ENCODE results near the gene TCL1B.

TCL1B gene

GRCh38 chr14:95667249-95667693 is 19.0 kb upstream of the TCL1B start:
- no peak for DNase-seq

GRCh38 chr14:95668235-95668772 is 17.9 kb upstream of the TCL1B start:
- DNase-seq = no peak

DNA sequence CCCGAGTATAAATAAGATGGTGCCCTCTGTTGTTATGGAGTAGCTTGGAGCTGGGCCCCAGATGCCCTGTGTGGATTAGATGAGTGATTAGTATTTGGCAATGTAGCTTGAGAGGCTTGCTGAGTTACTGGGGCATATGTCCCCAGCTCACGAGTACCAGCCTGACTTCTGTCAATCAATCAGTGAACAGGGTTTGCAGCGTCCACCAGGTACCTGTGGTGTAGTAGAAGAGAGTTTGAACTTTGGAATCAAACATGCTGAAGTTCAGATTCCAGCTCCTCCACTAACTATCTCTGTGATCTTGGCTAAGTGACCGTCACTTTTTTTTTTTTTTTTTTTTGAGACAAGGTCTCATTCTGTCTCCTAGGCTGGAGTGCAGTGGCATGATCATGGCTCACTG is 11.6 kb upstream of the TCL1B start:
- no peak for DNase-seq

- no peak for DNase-seq
These were observed 10.7 kb upstream of the TCL1B start for GRCh38 chr14:95675486-95675885.

- DNase-seq = no peak
These were observed 8.9 kb upstream of the TCL1B start for GRCh38 chr14:95677179-95677835.

GRCh38 chr14:95679148-95679815 is 6.9 kb upstream of the TCL1B start:
- no peak for DNase-seq

GRCh38 chr14:95679998-95680735 is 6.1 kb upstream of the TCL1B start:
- no peak for DNase-seq

- DNase-seq = no peak
These were observed 5.1 kb upstream of the TCL1B start for GRCh38 chr14:95681153-95681552.

DNA sequence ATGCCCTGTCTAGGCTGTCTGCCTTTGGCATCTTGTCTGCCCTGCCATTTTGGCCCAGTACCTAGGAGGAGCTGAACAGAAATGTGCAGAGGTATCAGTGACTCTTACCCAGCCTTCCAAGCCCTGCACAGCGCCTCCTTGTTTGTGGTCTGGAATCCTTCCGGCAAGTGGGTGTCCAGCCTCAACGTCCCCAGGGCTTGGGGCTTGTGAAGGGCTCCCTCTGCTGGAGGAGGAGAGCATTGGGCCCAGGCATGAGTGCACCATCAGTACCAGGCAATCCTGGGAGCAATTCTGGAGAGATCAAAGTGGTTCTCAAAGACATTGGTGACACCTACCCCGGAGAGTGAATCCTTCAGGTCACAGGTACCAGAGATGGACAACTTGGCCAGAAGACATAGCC is 2.4 kb upstream of the TCL1B start:
- DNase-seq = no peak

DNA sequence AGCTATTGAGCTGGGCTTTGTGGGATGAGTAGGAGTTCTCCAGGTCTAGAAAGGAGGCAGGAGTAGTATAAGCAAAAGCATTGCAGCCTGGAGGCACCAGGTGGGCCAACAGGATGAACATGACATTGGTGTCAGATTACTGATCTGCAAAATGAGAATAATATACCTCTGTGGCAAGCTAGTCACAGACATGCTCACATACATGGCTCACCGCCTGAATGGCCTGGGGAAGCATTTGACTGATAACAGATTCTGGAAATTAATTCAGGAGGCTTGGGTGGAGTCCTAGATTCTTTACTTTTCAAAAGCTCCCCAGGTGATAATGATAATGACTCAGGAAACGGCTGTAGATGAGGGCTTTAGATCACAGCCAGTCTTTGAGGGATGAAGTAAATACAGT is 709 bp downstream of the TCL1B start:
- DNase-seq = no peak

GRCh38 chr14:95689441-95689840 is 3.2 kb downstream of the TCL1B start:
- no peak for DNase-seq

GRCh38 chr14:95690815-95691214 is 4.6 kb downstream of the TCL1B start:
- DNase-seq = no peak

GRCh38 chr14:95691591-95691990 is 5.4 kb downstream of the TCL1B start:
- no peak for DNase-seq

GRCh38 chr14:95692109-95692508 is 5.9 kb downstream of the TCL1B start:
- DNase-seq = no peak

- DNase-seq = no peak
These were observed 8.8 kb downstream of the TCL1B start for GRCh38 chr14:95695051-95695450.

- peak; percentile 26 for DNase-seq
These were observed 9.7 kb downstream of the TCL1B start for GRCh38 chr14:95695913-95696312.

DNA sequence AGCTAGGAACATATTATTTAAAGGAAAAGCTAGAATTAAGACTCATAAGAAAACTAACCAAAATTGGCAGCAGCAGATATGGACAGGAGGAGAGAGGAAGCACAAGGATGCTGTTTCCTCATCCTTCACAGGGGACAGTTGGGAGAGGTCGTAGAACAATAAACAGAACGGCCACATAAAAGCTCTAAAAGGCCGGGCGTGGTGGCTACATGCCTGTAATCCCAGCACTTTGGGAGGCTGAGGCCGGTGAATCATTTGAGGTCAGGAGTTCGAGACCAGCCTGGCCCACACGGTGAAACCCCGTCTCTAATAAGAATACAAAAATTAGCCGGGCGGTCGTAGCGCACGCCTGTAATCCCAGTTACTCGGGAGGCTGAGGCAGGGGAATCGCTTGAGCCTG is 10.5 kb downstream of the TCL1B start:
- DNase-seq = no peak

DNA sequence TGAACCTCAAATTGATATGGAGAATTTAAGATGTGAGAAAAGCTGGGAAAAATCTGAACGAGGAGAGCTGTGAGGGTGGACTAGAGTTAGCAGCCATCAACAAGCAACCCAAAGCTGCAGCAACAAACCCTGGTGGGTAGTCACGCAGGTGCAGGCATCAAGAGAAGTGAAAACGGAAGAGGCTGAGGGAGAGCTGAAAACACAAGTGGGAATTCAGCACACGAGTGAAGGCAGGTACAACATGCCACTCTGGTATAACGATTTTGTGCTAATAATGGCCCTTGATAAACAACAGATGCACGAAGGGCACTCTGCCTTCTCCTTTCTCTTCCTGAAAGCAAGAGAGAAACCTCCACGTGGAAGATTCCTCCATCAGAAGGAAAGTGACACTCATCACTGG is 11.5 kb downstream of the TCL1B start:
- DNase-seq = peak; percentile 31

DNA sequence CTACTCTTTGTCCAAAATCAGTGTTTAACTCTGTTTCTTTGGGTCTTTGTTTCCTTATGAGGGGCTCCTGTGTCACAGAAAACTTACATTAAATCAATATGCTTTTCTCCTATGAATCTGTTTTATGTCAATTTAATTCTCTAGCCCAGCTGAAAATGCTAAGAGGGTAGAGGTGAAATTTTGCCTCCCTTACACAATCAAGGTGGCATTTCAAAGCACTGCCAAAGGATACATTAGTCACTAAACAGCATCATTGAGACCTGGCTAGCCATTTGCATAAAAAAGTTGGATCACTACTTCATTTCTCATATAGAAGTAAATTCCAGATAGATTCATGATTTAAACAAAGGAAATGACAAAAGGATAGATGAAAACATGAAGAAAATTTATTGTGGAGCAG is 12.1 kb downstream of the TCL1B start:
- no peak for DNase-seq

DNA sequence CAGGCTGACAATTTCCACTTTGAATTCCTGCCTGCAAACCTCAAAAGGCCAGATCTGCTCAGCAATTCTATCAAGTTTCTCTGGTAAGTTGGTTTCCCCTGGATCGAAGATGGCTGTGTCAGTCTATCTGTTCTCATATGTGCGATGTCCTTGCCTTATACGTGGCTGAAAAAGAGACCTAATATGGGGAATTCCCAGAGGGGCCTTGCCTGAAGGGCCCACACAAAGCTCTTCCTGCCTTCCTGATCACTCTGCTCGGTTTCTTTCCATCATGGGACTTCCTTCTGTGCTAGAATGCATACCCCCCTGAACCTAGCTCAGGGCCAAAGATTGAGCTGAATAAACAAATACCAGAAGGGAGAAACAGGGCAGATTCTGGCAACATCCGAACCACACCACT is 13.2 kb downstream of the TCL1B start:
- DNase-seq = no peak

- no peak for DNase-seq
These were observed 14.2 kb downstream of the TCL1B start for GRCh38 chr14:95700221-95700976.

- DNase-seq = no peak
These were observed 15.6 kb downstream of the TCL1B start for GRCh38 chr14:95701846-95702221.

DNA sequence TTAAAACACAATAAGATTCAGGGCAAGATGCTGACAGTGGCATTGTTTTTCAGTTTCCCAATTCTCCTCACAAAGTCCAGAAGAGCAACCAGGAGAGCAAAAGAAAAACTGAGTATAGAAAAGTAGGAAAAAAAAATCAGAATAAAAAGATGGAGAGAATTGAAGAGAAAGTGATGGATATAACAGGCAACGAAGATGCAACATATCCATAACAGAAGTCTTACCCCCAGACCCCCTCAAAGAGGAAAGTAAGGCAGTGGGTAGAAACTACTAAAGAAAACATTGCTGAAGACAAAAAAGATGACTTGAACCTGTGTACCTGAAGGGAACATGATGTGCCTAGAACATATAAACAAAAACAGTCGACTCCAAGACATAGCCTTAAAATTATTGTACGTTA is 17.1 kb downstream of the TCL1B start:
- no peak for DNase-seq

Measured in CD4-positive, alpha-beta T cell treated with Interferon gamma for 1 hour (primary cell).